Naive B cell (primary cell): ENCODE results near the gene SMARCB1. TPM values are rescaled to one million over a fixed set of nuclear protein-coding genes. Genes with fewer than 3 reads are reported as not detected.

ENCODE experiments used
- ATAC-seq, 2 donors: fragments of 150-1000 bp; cut with Tn5 transposase; 2 replicates each; pipeline ENCODE4 v1.10.0; 2021; ENCODE audit warnings: low read depth in 2 of 2, mild to moderate bottlenecking in 2 of 2, moderate library complexity in 2 of 2
- DNase-seq: peaks from one replicate; pipeline ENCODE4 v3.0.0; 2022
- H3K27ac Mint-ChIP-seq, 6 donors: one replicate each; pipeline ENCODE4 v1.8.0; 2020 to 2022; ENCODE audit warnings: mild to moderate bottlenecking in 6 of 6, mixed read lengths in 6 of 6, moderate library complexity in 5 of 6, inconsistent platforms in 2 of 6
- H3K27me3 Mint-ChIP-seq, 3 donors: one replicate each; pipeline ENCODE4 v1.8.0; 2021 to 2022; ENCODE audit warnings: mixed read lengths in 3 of 3, mild to moderate bottlenecking in 1 of 3
- H3K36me3 Mint-ChIP-seq, 2 donors: one replicate each; pipeline ENCODE4 v1.8.0; 2020 to 2022; ENCODE audit warnings: mixed read lengths in 2 of 2, inconsistent platforms in 1 of 2, mild to moderate bottlenecking in 1 of 2
- H3K4me1 Mint-ChIP-seq, 3 donors: one replicate each; pipeline ENCODE4 v1.8.0; 2020 to 2022; ENCODE audit warnings: mixed read lengths in 3 of 3, inconsistent platforms in 1 of 3, mild to moderate bottlenecking in 1 of 3, moderate library complexity in 1 of 3
- H3K4me3 Mint-ChIP-seq, 8 donors: one replicate each; pipeline ENCODE4 v1.8.0; 2020 to 2022; ENCODE audit warnings: mild to moderate bottlenecking in 8 of 8, mixed read lengths in 8 of 8, moderate library complexity in 8 of 8, inconsistent platforms in 2 of 8
- H3K9me3 Mint-ChIP-seq, 7 donors: one replicate each; pipeline ENCODE4 v1.8.0; 2020 to 2022; ENCODE audit warnings: mixed read lengths in 7 of 7, mild to moderate bottlenecking in 5 of 7, inconsistent platforms in 2 of 7, moderate library complexity in 1 of 7
- polyA plus RNA-seq, 6 donors: library from polyadenylated mRNA; unstranded; fragments of 300-500 nt; fragmentation: Illumina TruSeq; gene quantifications; one replicate each; pipeline ENCODE4 v1.2.3, GENCODE V29; 2021; ENCODE audit warnings: low read depth in 6 of 6

SMARCB1 gene
- polyA plus RNA-seq, 6 donors from 2014 or later, result 73.0 to 90.9 (median 78.1) TPM

DNA sequence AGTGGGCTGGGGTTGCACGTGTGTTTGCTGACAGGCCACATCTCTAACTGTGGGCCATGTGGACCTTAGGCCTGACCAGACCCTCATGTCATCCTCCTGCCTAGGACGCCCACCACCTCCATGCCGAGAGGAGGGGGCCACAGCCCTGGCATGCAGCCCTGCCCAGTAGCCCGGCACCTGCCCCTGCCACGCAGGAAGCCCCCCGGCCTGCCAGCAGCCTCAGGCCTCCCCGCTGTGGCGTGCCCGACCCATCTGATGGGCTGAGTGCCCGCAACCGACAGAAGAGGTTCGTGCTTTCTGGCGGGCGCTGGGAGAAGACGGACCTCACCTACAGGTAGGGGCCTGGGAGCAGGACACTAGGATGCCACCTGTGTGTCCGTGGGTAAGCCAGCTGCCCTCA lies 7.7 kb upstream of the SMARCB1 start:
- Mint-ChIP-seq H3K27me3 (no peaks in the 10 kb centered on the region), H3K9me3 (no peaks in the 10 kb centered on the region), H3K36me3 (peaks cover 0 to 7% of the 10 kb centered on the region in 2 donors), H3K27ac (no peak overlapping the region), H3K4me1 (peaks cover 13 to 27% (median 19%) of the 10 kb centered on the region in 3 donors), H3K4me3 (no peak overlapping the region)
- no peak for DNase-seq
- ATAC-seq, result no peak

DNA sequence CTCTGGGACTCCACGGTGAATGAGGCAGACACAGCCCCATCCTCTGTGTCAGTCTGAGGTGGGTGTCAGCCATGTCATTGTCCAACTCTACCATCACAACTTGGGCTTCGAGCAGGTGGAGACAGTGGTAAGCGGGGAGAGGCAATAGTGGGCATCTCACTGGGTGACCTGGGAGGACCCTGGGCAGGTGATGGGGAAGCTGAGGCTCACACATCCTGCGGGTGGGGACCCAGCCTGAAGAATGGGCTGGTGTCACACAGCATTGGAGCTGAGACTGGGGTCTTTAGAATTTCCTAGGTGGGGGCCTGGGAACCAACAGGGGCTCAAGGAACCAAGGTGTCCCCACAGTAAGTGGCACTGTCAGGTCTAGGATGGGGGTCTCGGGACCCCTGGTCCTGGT lies 7.0 kb upstream of the SMARCB1 start:
- ATAC-seq (no peak), DNase-seq (no peak)
- Mint-ChIP-seq H3K36me3 (peaks cover 0 to 7% of the 10 kb centered on the region in 2 donors), H3K9me3 (no peaks in the 10 kb centered on the region), H3K4me1 (peaks cover 14 to 29% (median 23%) of the 10 kb centered on the region in 3 donors), H3K27ac (no peak overlapping the region), H3K4me3 (no peak overlapping the region), H3K27me3 (no peaks in the 10 kb centered on the region)

DNA sequence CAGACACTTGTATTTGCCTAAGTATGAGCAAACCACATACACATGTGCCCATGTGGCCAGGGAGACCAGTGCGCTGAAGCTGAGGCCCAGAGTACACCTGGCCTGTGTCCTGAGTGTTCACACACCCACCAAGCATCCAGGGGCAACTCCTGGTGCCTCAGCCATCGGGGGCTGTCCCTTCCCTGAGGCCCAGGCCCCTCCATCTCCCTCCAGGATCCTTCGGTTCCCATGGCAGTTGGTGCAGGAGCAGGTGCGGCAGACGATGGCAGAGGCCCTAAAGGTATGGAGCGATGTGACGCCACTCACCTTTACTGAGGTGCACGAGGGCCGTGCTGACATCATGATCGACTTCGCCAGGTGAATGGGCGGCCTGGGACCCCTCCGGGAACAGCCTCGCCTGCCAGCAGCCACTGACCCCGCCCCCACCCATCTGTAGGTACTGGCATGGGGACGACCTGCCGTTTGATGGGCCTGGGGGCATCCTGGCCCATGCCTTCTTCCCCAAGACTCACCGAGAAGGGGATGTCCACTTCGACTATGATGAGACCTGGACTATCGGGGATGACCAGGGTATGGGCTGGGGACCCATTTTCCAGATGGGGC lies 6.5 kb upstream of the SMARCB1 start:
- Mint-ChIP-seq H3K4me3 (no peak overlapping the region), H3K4me1 (peaks cover 14 to 24% (median 21%) of the 10 kb centered on the region in 3 donors), H3K36me3 (peaks cover 0 to 7% of the 10 kb centered on the region in 2 donors), H3K9me3 (no peaks in the 10 kb centered on the region), H3K27me3 (no peaks in the 10 kb centered on the region), H3K27ac (no peak overlapping the region)
- DNase-seq (no peak), ATAC-seq (no peak)

DNA sequence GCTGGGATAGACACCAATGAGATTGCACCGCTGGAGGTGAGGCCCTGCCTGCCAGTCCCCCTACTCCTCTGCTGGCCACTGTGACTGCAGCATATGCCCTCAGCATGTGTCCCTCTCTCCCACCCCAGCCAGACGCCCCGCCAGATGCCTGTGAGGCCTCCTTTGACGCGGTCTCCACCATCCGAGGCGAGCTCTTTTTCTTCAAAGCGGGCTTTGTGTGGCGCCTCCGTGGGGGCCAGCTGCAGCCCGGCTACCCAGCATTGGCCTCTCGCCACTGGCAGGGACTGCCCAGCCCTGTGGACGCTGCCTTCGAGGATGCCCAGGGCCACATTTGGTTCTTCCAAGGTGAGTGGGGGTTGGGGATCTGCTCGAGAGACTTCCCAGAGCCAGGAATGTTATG lies 5.7 kb upstream of the SMARCB1 start:
- Mint-ChIP-seq H3K4me1 (peaks cover 8 to 16% (median 13%) of the 10 kb centered on the region in 3 donors), H3K9me3 (no peaks in the 10 kb centered on the region), H3K36me3 (peaks cover 0 to 7% of the 10 kb centered on the region in 2 donors), H3K4me3 (peak overlapping the region in 1 of 8 donors; percentile 60), H3K27me3 (no peaks in the 10 kb centered on the region), H3K27ac (no peak overlapping the region)
- DNase-seq (no peak), ATAC-seq (no peak)

DNA sequence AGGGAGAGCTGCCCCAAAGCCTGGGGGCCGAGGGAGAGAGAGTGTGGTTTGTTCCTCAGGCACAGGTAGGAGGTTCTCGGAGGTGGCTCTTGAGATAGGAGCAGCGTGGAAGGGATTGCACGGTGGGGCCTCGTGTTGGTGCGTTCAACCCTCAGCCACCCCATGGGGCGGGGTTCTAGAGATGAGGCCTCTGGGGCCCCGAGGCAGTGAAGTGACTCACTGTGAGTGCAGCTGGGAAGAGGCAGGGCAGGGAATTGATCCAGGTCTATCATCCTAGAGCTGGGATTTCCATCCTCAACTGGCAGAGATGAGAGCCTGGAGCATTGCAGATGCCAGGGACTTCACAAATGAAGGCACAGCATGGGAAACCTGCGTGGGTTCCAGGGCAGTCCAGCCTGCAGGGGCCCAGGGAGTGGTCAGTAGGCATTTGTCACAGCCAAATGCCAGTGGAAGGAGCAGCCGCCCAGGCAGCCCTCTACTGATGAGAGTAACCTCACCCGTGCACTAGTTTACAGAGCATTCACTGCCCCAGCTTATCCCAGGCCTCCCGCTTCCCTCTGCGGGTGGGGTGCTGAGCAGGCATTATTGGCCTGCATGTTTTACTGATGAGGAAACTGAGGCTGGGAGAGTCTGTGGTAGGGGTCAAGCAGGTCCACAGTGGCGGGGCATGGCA lies 5.1 kb upstream of the SMARCB1 start:
- H3K4me3 Mint-ChIP-seq, result no peak overlapping the region
- H3K27ac Mint-ChIP-seq, result peak overlapping the region in 1 of 6 donors; percentile 57
- peaks cover 9 to 18% (median 15%) of the 10 kb centered on the region in 3 donors for H3K4me1 Mint-ChIP-seq
- H3K27me3 Mint-ChIP-seq, result no peaks in the 10 kb centered on the region
- H3K9me3 Mint-ChIP-seq, result no peaks in the 10 kb centered on the region
- H3K36me3 Mint-ChIP-seq, result peaks cover 0 to 7% of the 10 kb centered on the region in 2 donors
- no peak for ATAC-seq
- DNase-seq, result no peak

DNA sequence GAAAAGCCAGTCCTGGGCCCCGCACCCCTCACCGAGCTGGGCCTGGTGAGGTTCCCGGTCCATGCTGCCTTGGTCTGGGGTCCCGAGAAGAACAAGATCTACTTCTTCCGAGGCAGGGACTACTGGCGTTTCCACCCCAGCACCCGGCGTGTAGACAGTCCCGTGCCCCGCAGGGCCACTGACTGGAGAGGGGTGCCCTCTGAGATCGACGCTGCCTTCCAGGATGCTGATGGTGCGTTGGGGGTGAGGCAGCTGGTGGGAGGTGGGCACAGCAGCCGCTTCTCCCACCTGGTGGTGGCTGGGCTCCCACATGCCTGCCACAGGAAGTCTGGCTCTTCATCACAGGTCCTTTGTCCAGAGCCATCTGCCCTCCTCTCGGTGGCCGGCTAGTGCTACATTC lies 4.5 kb upstream of the SMARCB1 start:
- peaks cover 0 to 7% of the 10 kb centered on the region in 2 donors for H3K36me3 Mint-ChIP-seq
- DNase-seq (no peak), ATAC-seq (no peak)
- H3K27me3 Mint-ChIP-seq, result no peaks in the 10 kb centered on the region
- peaks cover 10 to 19% (median 17%) of the 10 kb centered on the region in 3 donors for H3K4me1 Mint-ChIP-seq
- no peak overlapping the region for H3K27ac Mint-ChIP-seq
- no peaks in the 10 kb centered on the region for H3K9me3 Mint-ChIP-seq
- no peak overlapping the region for H3K4me3 Mint-ChIP-seq

DNA sequence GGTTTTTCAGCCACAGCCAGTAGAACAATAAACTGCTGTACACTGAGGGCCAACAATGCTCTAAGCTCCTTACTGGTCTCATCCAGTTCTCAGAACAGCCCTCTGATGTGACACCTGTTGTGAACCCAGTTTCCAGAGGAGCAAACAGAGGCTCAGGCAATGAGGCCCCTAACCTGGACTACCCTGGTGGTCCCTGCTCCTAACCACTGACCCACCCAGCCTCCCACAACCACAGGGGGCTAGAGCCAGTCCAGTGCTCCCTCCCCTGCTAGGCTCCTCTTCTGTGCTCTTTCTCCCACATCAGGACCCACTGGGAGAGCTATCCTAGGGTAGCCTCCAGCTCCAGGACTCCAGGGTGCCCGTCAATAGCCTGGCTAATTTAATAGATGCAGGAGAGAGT lies 4.1 kb upstream of the SMARCB1 start:
- ATAC-seq, result no peak
- no peak overlapping the region for H3K27ac Mint-ChIP-seq
- no peak for DNase-seq

DNA sequence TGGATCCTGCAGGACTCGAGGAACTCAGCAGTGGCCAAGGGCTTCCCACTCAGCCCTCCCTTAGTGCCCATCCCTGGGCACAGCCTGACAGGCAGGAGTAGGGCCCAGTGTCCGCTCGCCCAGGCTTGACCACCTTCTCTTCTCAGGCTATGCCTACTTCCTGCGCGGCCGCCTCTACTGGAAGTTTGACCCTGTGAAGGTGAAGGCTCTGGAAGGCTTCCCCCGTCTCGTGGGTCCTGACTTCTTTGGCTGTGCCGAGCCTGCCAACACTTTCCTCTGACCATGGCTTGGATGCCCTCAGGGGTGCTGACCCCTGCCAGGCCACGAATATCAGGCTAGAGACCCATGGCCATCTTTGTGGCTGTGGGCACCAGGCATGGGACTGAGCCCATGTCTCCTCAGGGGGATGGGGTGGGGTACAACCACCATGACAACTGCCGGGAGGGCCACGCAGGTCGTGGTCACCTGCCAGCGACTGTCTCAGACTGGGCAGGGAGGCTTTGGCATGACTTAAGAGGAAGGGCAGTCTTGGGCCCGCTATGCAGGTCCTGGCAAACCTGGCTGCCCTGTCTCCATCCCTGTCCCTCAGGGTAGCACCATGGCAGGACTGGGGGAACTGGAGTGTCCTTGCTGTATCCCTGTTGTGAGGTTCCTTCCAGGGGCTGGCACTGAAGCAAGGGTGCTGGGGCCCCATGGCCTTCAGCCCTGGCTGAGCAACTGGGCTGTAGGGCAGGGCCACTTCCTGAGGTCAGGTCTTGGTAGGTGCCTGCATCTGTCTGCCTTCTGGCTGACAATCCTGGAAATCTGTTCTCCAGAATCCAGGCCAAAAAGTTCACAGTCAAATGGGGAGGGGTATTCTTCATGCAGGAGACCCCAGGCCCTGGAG lies 3.3 kb upstream of the SMARCB1 start:
- H3K27me3 Mint-ChIP-seq, result no peaks in the 10 kb centered on the region
- peaks cover 10 to 29% (median 17%) of the 10 kb centered on the region in 3 donors for H3K4me1 Mint-ChIP-seq
- peak overlapping the region in 1 of 6 donors; percentile 59 for H3K27ac Mint-ChIP-seq
- DNase-seq (no peak), ATAC-seq (no peak)
- peaks cover 0 to 7% of the 10 kb centered on the region in 2 donors for H3K36me3 Mint-ChIP-seq
- no peak overlapping the region for H3K4me3 Mint-ChIP-seq
- H3K9me3 Mint-ChIP-seq, result no peaks in the 10 kb centered on the region

More for the DNA sequence above, 4.1 kb upstream of the SMARCB1 start:
- Mint-ChIP-seq H3K9me3 (no peaks in the 10 kb centered on the region), H3K4me3 (no peak overlapping the region), H3K4me1 (peaks cover 10 to 23% (median 17%) of the 10 kb centered on the region in 3 donors), H3K36me3 (peaks cover 0 to 7% of the 10 kb centered on the region in 2 donors), H3K27me3 (no peaks in the 10 kb centered on the region)

DNA sequence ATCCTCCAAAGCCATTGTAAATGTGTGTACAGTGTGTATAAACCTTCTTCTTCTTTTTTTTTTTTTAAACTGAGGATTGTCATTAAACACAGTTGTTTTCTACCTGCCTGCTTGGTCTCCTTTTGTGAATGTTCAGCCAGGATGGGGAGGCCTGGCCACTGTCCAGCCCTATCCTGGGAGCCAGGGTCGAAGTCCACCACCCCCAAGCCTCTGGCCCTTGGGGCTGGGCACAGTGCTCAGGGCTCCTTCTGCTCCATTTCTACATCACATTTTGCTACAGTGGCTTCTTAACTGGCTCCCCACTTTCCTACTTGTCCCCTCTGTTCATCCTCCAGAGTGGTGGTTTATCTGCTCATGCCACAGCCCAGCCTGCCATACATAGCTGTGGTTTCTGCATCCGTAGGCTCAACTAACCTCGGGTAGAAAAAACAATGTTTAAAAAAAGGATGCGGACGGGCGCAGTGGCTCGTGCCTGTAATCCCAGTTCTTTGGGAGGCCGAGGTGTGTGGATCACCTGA lies 2.5 kb upstream of the SMARCB1 start:
- ATAC-seq (no peak), DNase-seq (no peak)
- Mint-ChIP-seq H3K9me3 (no peaks in the 10 kb centered on the region), H3K4me1 (peaks cover 12 to 36% (median 17%) of the 10 kb centered on the region in 3 donors), H3K36me3 (peaks cover under 1 to 7% of the 10 kb centered on the region in 2 donors), H3K27me3 (no peaks in the 10 kb centered on the region), H3K27ac (peak overlapping the region in 4 of 6 donors; percentile 7 to 71 (median 34)), H3K4me3 (peak overlapping the region in 3 of 8 donors; percentile 26 to 71 (median 42))

DNA sequence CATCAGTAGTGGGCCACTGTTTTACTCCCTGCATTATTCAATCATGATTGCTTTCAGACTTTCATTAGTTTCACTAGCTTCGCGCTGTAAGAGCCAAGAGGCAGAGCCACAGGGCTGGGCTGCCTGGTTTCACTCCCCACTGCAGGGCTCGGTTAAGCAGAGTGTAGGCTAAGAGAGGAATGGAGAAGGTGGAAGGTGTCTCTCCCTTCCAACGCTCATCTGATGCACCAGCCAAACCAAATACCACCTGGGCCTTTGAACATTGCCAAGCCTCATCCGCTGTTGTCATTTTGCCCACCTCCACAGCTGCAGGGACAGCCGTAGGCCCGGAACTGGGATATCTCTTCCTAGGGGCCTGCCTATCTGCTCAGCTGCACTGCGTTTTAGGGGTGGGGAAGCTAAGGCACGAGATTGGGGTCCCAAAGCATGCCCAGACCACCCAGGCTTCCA lies 480 bp upstream of the SMARCB1 start:
- peaks cover 0 to 4% of the 10 kb centered on the region in 2 donors for H3K36me3 Mint-ChIP-seq
- H3K9me3 Mint-ChIP-seq, result no peaks in the 10 kb centered on the region
- ATAC-seq, result no peak
- no peak for DNase-seq
- H3K4me1 Mint-ChIP-seq, result peaks cover 17 to 50% (median 20%) of the 10 kb centered on the region in 3 donors
- no peaks in the 10 kb centered on the region for H3K27me3 Mint-ChIP-seq
- H3K4me3 Mint-ChIP-seq, result peak overlapping the region; percentile 83 to 96 (median 93)
- peak overlapping the region; percentile 64 to 96 (median 89) for H3K27ac Mint-ChIP-seq

DNA sequence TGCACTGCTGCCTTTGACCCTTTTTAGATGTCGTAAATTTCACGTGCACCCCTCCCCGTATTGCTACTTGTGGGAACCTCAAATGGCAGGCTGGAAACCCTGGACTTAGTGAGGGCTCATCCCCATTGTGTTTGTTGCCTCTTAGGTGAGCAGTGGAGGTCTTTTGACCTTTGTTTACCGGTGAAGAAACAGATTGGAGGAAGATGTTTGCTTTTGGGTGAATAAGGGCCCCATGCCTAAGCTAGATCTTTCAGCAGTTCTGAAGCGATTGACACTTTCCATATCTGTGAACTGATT lies 782 bp downstream of the SMARCB1 start:
- no peak for ATAC-seq
- H3K4me3 Mint-ChIP-seq, result peak overlapping the region; percentile 83 to 96 (median 93)
- peaks cover 20 to 52% (median 21%) of the 10 kb centered on the region in 3 donors for H3K4me1 Mint-ChIP-seq
- H3K9me3 Mint-ChIP-seq, result no peaks in the 10 kb centered on the region
- no peaks in the 10 kb centered on the region for H3K27me3 Mint-ChIP-seq
- DNase-seq, result no peak
- H3K27ac Mint-ChIP-seq, result peak overlapping the region; percentile 85 to 98 (median 94)
- H3K36me3 Mint-ChIP-seq, result peaks cover 3 to 4% of the 10 kb centered on the region in 2 donors

DNA sequence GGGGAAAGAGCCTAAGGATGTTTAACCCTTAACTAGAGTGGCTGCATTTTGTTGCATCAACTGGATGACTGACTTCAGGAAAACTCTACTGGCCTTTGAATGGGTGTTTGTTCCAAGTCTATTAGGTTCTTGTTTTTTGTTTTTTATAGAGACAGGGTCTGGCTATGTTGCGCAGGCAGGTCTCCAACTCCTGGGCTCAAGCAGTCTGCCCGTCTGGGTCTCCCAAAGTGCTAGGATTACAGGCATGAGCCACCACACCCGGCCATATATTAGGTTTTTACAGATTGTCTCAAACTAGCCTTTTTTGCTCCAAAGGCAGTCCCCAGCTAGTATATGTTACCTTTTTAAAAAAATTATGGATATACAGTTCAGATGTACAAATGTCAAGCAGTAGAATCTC lies 1.1 kb downstream of the SMARCB1 start:
- H3K4me3 Mint-ChIP-seq, result peak overlapping the region; percentile 83 to 96 (median 93)
- no peaks in the 10 kb centered on the region for H3K27me3 Mint-ChIP-seq
- H3K27ac Mint-ChIP-seq, result peak overlapping the region in 5 of 6 donors; percentile 85 to 98 (median 95)
- no peak for DNase-seq
- peaks cover 20 to 52% (median 24%) of the 10 kb centered on the region in 3 donors for H3K4me1 Mint-ChIP-seq
- no peaks in the 10 kb centered on the region for H3K9me3 Mint-ChIP-seq
- ATAC-seq, result no peak
- H3K36me3 Mint-ChIP-seq, result peaks cover 6% of the 10 kb centered on the region in 2 donors

DNA sequence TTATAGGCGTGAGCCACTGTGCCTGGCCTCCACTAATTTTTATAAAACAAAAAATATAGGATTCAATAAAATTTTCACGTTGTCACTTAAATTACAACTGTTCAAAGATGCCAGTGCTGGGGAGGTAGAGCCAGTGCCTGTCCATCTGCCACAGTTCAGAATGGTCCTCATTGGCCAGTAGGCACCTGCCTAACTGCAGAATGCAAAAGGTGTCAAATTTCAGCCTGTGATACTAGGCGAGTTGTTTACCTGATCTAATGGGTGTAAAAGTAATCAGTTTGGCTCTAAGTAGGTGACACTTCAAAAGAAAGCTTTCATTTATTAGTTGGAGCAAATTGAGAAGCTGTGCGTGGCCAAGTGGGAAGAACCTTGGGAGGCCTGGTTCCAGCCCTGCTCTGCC lies 2.4 kb downstream of the SMARCB1 start:
- peak overlapping the region in 2 of 6 donors; percentile 38 to 69 for H3K27ac Mint-ChIP-seq
- DNase-seq, result no peak
- ATAC-seq, result no peak
- H3K27me3 Mint-ChIP-seq, result no peaks in the 10 kb centered on the region
- no peaks in the 10 kb centered on the region for H3K9me3 Mint-ChIP-seq
- peaks cover 12% of the 10 kb centered on the region in 2 donors for H3K36me3 Mint-ChIP-seq
- H3K4me1 Mint-ChIP-seq, result peaks cover 19 to 50% (median 29%) of the 10 kb centered on the region in 3 donors
- H3K4me3 Mint-ChIP-seq, result peak overlapping the region; percentile 19 to 95 (median 66)
